ENCODE data around the gene MMP15. TPM values are rescaled to one million over a fixed set of nuclear protein-coding genes. Genes with fewer than 3 reads are reported as not detected.

Gene MMP15
- total and polyA plus RNA-seq, 4 donors, result 7.0 to 38.8 (median 21.4) TPM

GRCh38 chr16:57997528-57998265 is 27.9 kb upstream of the MMP15 start:
- no peak for DNase-seq (ENCODE audit: low spot score)
- Histone ChIP-seq H3K9me3 (ENCODE audit: control insufficient read depth in 4 of 4, low read length in 3 of 4) (no peaks in the 10 kb centered on the region), H3K27ac (ENCODE audit: low read depth in 1 of 2, low read length in 2 of 2) (no peak overlapping the region), H3K4me3 (ENCODE audit: low read depth in 1 of 3, low read length in 3 of 3) (no peak overlapping the region), H3K27me3 (ENCODE audit: control insufficient read depth in 4 of 4, insufficient read depth in 4 of 4, low read length in 3 of 4) (no peaks in the 10 kb centered on the region), H3K4me1 (ENCODE audit: control insufficient read depth in 4 of 4, insufficient read depth in 4 of 4, low read length in 3 of 4) (peaks cover 9 to 23% (median 14%) of the 10 kb centered on the region in 4 donors), H3K36me3 (ENCODE audit: control insufficient read depth in 4 of 4, insufficient read depth in 3 of 4, low read depth in 1 of 4, low read length in 3 of 4) (peaks cover 4 to 25% (median 11%) of the 10 kb centered on the region in 4 donors), H3K9ac (ENCODE audit: low read depth in 1 of 2, low read length in 2 of 2) (no peak overlapping the region)
- TF ChIP-seq TAF1 (conservative IDR thresholded peaks at IDR 0.05), result no peak
- WGBS, result 97% methylated on average over 36 of the region's 36 CpGs

DNA sequence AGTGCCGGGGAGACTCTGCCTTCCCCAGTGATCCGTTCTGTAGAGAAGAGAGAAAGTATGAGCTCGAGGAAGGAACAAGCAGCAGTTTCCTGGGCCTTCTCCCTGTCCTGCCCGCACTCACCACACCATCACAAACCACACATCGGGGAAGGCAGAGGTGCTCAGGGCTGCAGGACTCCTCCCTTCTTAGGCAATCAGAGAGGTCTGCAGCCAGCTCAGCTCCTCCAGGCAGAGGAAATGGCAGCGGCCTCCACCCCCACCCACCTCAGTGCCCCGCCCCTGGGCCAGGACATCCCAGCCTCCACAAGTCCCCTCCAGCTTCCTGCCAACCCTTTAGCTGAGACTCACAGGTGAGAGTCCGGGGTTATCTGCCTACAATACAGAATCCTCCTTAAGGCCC is 27.1 kb upstream of the MMP15 start:
- H3K9ac ChIP-seq (ENCODE audit: low read depth in 1 of 2, low read length in 2 of 2), result no peak overlapping the region
- 85% methylated on average over 8 of the region's 8 CpGs for WGBS
- no peaks in the 10 kb centered on the region for H3K27me3 ChIP-seq (ENCODE audit: control insufficient read depth in 4 of 4, insufficient read depth in 4 of 4, low read length in 3 of 4)
- H3K36me3 ChIP-seq (ENCODE audit: control insufficient read depth in 4 of 4, insufficient read depth in 3 of 4, low read depth in 1 of 4, low read length in 3 of 4), result peaks cover 4 to 27% (median 12%) of the 10 kb centered on the region in 4 donors
- no peak for TF ChIP-seq NR2F2 (IDR thresholded peaks at IDR 0.05)
- no peak for TF ChIP-seq JUND (IDR thresholded peaks at IDR 0.05)
- no peak for TF ChIP-seq FOXA2 (IDR thresholded peaks at IDR 0.05)
- no peak for DNase-seq (ENCODE audit: low spot score)
- peak overlapping the region in 1 of 2 donors; percentile 17 for H3K27ac ChIP-seq (ENCODE audit: low read depth in 1 of 2, low read length in 2 of 2)
- H3K9me3 ChIP-seq (ENCODE audit: control insufficient read depth in 4 of 4, low read length in 3 of 4), result no peaks in the 10 kb centered on the region
- H3K4me3 ChIP-seq (ENCODE audit: low read depth in 1 of 3, low read length in 3 of 3), result no peak overlapping the region
- peaks cover 9 to 23% (median 14%) of the 10 kb centered on the region in 4 donors for H3K4me1 ChIP-seq (ENCODE audit: control insufficient read depth in 4 of 4, insufficient read depth in 4 of 4, low read length in 3 of 4)

GRCh38 chr16:57998992-57999365 is 26.6 kb upstream of the MMP15 start:
- TF ChIP-seq EGR1 (IDR thresholded peaks at IDR 0.05; ENCODE audit: low read depth in 2 of 2) (no peak), FOXA1 (IDR thresholded peaks at IDR 0.05) (no peak), TAF1 (conservative IDR thresholded peaks at IDR 0.05) (no peak), FOXA2 (IDR thresholded peaks at IDR 0.05) (no peak), JUND (IDR thresholded peaks at IDR 0.05) (no peak)
- TF ChIP-seq, protein P1, sequence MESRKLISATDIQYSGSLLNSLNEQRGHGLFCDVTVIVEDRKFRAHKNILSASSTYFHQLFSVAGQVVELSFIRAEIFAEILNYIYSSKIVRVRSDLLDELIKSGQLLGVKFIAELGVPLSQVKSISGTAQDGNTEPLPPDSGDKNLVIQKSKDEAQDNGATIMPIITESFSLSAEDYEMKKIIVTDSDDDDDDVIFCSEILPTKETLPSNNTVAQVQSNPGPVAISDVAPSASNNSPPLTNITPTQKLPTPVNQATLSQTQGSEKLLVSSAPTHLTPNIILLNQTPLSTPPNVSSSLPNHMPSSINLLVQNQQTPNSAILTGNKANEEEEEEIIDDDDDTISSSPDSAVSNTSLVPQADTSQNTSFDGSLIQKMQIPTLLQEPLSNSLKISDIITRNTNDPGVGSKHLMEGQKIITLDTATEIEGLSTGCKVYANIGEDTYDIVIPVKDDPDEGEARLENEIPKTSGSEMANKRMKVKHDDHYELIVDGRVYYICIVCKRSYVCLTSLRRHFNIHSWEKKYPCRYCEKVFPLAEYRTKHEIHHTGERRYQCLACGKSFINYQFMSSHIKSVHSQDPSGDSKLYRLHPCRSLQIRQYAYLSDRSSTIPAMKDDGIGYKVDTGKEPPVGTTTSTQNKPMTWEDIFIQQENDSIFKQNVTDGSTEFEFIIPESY (IDR thresholded peaks at IDR 0.05), result no peak
- Histone ChIP-seq H3K9ac (ENCODE audit: low read depth in 1 of 2, low read length in 2 of 2) (no peak overlapping the region), H3K4me3 (ENCODE audit: low read depth in 1 of 3, low read length in 3 of 3) (peak overlapping the region in 1 of 3 donors; percentile 82)

DNA sequence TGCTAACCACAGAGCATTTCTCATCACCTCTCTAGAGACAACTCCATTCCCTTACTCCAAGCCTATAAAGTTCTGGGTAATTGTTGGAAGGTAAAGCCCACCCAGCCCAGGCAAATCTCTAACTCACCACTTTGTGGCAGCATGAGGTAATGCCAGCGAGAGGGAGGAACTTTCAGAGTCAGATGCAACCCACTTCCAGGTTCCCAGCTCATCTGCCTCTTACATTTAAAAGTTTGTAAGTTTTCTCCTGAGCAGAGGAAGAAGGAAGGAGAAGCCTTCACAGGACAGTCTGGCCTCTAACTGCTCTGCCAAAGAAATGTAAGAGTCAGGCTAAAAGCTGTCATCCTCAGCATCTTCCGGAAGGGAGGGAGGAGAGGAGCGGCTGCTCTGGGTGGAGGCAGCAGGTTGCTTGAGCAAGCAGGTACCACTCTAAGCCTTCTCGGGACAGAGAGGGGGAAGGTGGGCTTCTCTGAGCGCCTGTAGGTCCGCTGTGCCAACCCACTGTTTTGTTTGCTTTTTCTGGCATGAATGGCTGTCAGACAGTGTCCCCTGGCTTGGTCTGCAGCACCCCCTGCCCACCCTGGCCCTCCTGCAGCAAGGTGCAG is 26.1 kb upstream of the MMP15 start:
- Histone ChIP-seq H3K27me3 (ENCODE audit: control insufficient read depth in 4 of 4, insufficient read depth in 4 of 4, low read length in 3 of 4) (no peaks in the 10 kb centered on the region), H3K9me3 (ENCODE audit: control insufficient read depth in 4 of 4, low read length in 3 of 4) (no peaks in the 10 kb centered on the region), H3K27ac (ENCODE audit: low read depth in 1 of 2, low read length in 2 of 2) (peak overlapping the region; percentile 40 to 66), H3K9ac (ENCODE audit: low read depth in 1 of 2, low read length in 2 of 2) (peak overlapping the region; percentile 8 to 60), H3K4me1 (ENCODE audit: control insufficient read depth in 4 of 4, insufficient read depth in 4 of 4, low read length in 3 of 4) (peaks cover 9 to 23% (median 14%) of the 10 kb centered on the region in 4 donors), H3K4me3 (ENCODE audit: low read depth in 1 of 3, low read length in 3 of 3) (peak overlapping the region; percentile 35 to 82 (median 38)), H3K36me3 (ENCODE audit: control insufficient read depth in 4 of 4, insufficient read depth in 3 of 4, low read depth in 1 of 4, low read length in 3 of 4) (peaks cover 4 to 27% (median 12%) of the 10 kb centered on the region in 4 donors)
- TF ChIP-seq FOXA2 (IDR thresholded peaks at IDR 0.05) (no peak), RAD21 (IDR thresholded peaks at IDR 0.05) (peak in 1 of 2 donors; percentile 11)
- no peak for DNase-seq (ENCODE audit: low spot score)
- 34% methylated on average over 6 of the region's 6 CpGs for WGBS

More at GRCh38 chr16:57998992-57999365, 26.6 kb upstream of the MMP15 start:
- Histone ChIP-seq H3K36me3 (ENCODE audit: control insufficient read depth in 4 of 4, insufficient read depth in 3 of 4, low read depth in 1 of 4, low read length in 3 of 4) (peaks cover 4 to 27% (median 12%) of the 10 kb centered on the region in 4 donors), H3K4me1 (ENCODE audit: control insufficient read depth in 4 of 4, insufficient read depth in 4 of 4, low read length in 3 of 4) (peaks cover 9 to 23% (median 14%) of the 10 kb centered on the region in 4 donors), H3K9me3 (ENCODE audit: control insufficient read depth in 4 of 4, low read length in 3 of 4) (no peaks in the 10 kb centered on the region), H3K27me3 (ENCODE audit: control insufficient read depth in 4 of 4, insufficient read depth in 4 of 4, low read length in 3 of 4) (no peaks in the 10 kb centered on the region), H3K27ac (ENCODE audit: low read depth in 1 of 2, low read length in 2 of 2) (peak overlapping the region in 1 of 2 donors; percentile 17)
- no peak for DNase-seq (ENCODE audit: low spot score)
- WGBS, result 90% methylated on average over 3 of the region's 3 CpGs

Data from liver (tissue), 9 donors.